Esophagus squamous epithelium (tissue), 5 donors: ENCODE results near the gene KIZ. TPM values are rescaled to one million over a fixed set of nuclear protein-coding genes. Genes with fewer than 3 reads are reported as not detected.

Experiments
- DNase-seq: peaks from one replicate; lab custom pipeline; 2025; lab: John Stamatoyannopoulos, UW
- H3K27ac ChIP-seq, 4 donors: fragments of 200-600 bp; sonication (generic); one replicate each; pipeline ENCODE4 v1.5.1; 2016 to 2019; ENCODE audit warnings: mild to moderate bottlenecking in 1 of 4
- H3K27me3 ChIP-seq, 4 donors: fragments of 200-600 bp; sonication (generic); 1 replicate in 3 of 4; 2 replicates in 1 of 4; pipeline versions ENCODE4 v1.5.1 to v1.6.0; 2017 to 2021; ENCODE audit warnings: antibody characterized with exemption in 1 of 4
- H3K36me3 ChIP-seq, 3 donors: fragments of 200-600 bp; sonication (generic); one replicate each; pipeline ENCODE4 v1.5.1; 2016 to 2019
- H3K4me1 ChIP-seq, 3 donors: fragments of 200-600 bp; sonication (generic); one replicate each; pipeline ENCODE4 v1.5.1; 2017 to 2019
- H3K4me3 ChIP-seq, 4 donors: fragments of 200-600 bp; sonication (generic); 1 replicate in 3 of 4; 2 replicates in 1 of 4; pipeline ENCODE4 v1.5.1; 2016 to 2019; ENCODE audit warnings: mild to moderate bottlenecking in 2 of 4, moderate library complexity in 1 of 4
- H3K9me3 ChIP-seq, 3 donors: fragments of 200-600 bp; sonication (generic); one replicate each; pipeline ENCODE4 v1.5.1; 2016 to 2019
- CTCF ChIP-seq, 6 experiments: fragments of 450-650 bp in 4 of 6; fragments of 200-600 bp in 2 of 6; sonication (generic) in 2 of 6; IDR thresholded peaks; one replicate each; pipeline ENCODE4 v1.5.1; 2016 to 2019; ENCODE audit warnings: antibody characterized with exemption in 6 of 6, mild to moderate bottlenecking in 4 of 6, moderate library complexity in 4 of 6
- POLR2A ChIP-seq, 4 donors: fragments of 450-650 bp; IDR thresholded peaks; one replicate each; pipeline ENCODE4 v1.6.1; 2017; ENCODE audit warnings: antibody characterized with exemption in 4 of 4, mild to moderate bottlenecking in 4 of 4, moderate library complexity in 3 of 4
- WGBS, 2 donors: methylation state at CpG; one replicate each; pipeline ENCODE4 v1.1.5; 2018; 5-methylcytosine and 5-hydroxymethylcytosine counted together
- intact Hi-C: fragments of 100-400 bp; cut with DNase I; formaldehyde crosslinking; loops from one replicate; pipeline ENCODE4 v1.15.0; 2022
- total RNA-seq, 4 donors: library from RNA; depleted of rRNA; stranded (reverse); fragments of >200 nt; gene quantifications; one replicate each; pipeline ENCODE4 v1.1.0, GENCODE V29; 2016
- donor health status: DM: yes; HTN: yes; CAD: no.

The KIZ gene
- total RNA-seq, 4 donors from 2014 or later: 2.2 to 15.3 (median 9.1) TPM

GRCh38 chr20:21228511-21228910, 102.6 kb downstream of the KIZ start:
- intact Hi-C loops: no loop called here
- WGBS, 2 donors: 61 to 79% methylated on average over 3 of the region's 3 CpGs
- no peak for TF ChIP-seq POLR2A (IDR thresholded peaks at IDR 0.05)
- TF ChIP-seq CTCF (IDR thresholded peaks at IDR 0.05): no peak
- Histone ChIP-seq H3K9me3 (no peaks in the 10 kb centered on the region), H3K4me1 (no peaks in the 10 kb centered on the region), H3K27ac (no peak overlapping the region), H3K36me3 (peaks cover 0 to 41% (median 6%) of the 10 kb centered on the region in 3 donors), H3K27me3 (no peaks in the 10 kb centered on the region), H3K4me3 (no peak overlapping the region)
- no peak for DNase-seq

- H3K4me3 ChIP-seq: no peak overlapping the region
- no peak for TF ChIP-seq POLR2A (IDR thresholded peaks at IDR 0.05)
- no peak for TF ChIP-seq CTCF (IDR thresholded peaks at IDR 0.05)
- no peaks in the 10 kb centered on the region for H3K27me3 ChIP-seq
- no peak overlapping the region for H3K27ac ChIP-seq
- H3K9me3 ChIP-seq: no peaks in the 10 kb centered on the region
- no peak for DNase-seq
- 91 to 97% methylated on average over 2 of the region's 2 CpGs for WGBS, 2 donors
- intact Hi-C loops: no loop called here
- H3K36me3 ChIP-seq: peaks cover 0 to 41% (median 6%) of the 10 kb centered on the region in 3 donors
- H3K4me1 ChIP-seq: no peaks in the 10 kb centered on the region
These were observed 103.3 kb downstream of the KIZ start for GRCh38 chr20:21229163-21229562.

GRCh38 chr20:21230220-21230619, 104.3 kb downstream of the KIZ start:
- no peak overlapping the region for H3K4me3 ChIP-seq
- 88 to 94% methylated on average over 3 of the region's 3 CpGs for WGBS, 2 donors
- intact Hi-C loops: loop anchor here (10.0 kb wide), 1 partner anchor 365 kb away; no protein-coding TSS in a partner anchor
- H3K36me3 ChIP-seq: peaks cover 0 to 41% (median 6%) of the 10 kb centered on the region in 3 donors
- TF ChIP-seq POLR2A (IDR thresholded peaks at IDR 0.05) (no peak), CTCF (IDR thresholded peaks at IDR 0.05) (no peak)
- H3K27me3 ChIP-seq: no peaks in the 10 kb centered on the region
- H3K27ac ChIP-seq: no peak overlapping the region
- peaks cover 0 to 2% (median 0%) of the 10 kb centered on the region in 3 donors for H3K4me1 ChIP-seq
- DNase-seq: no peak
- no peaks in the 10 kb centered on the region for H3K9me3 ChIP-seq

- Histone ChIP-seq H3K27me3 (no peaks in the 10 kb centered on the region), H3K27ac (no peak overlapping the region), H3K4me1 (peaks cover 0 to 7% (median under 1%) of the 10 kb centered on the region in 3 donors), H3K9me3 (no peaks in the 10 kb centered on the region), H3K4me3 (no peak overlapping the region), H3K36me3 (peaks cover 0 to 41% (median 6%) of the 10 kb centered on the region in 3 donors)
- 79 to 85% methylated on average over 4 of the region's 4 CpGs for WGBS, 2 donors
- TF ChIP-seq POLR2A (IDR thresholded peaks at IDR 0.05) (no peak), CTCF (IDR thresholded peaks at IDR 0.05) (no peak)
- DNase-seq: no peak
- intact Hi-C loops: loop anchor here (10.0 kb wide), 1 partner anchor 366 kb away; no protein-coding TSS in a partner anchor
These were observed 104.8 kb downstream of the KIZ start for GRCh38 chr20:21230686-21231085.

- Histone ChIP-seq H3K9me3 (no peaks in the 10 kb centered on the region), H3K4me1 (peaks cover 0 to 11% (median 3%) of the 10 kb centered on the region in 3 donors), H3K36me3 (peaks cover 0 to 41% (median 6%) of the 10 kb centered on the region in 3 donors), H3K27ac (no peak overlapping the region), H3K27me3 (no peaks in the 10 kb centered on the region), H3K4me3 (no peak overlapping the region)
- TF ChIP-seq CTCF (IDR thresholded peaks at IDR 0.05) (no peak), POLR2A (IDR thresholded peaks at IDR 0.05) (no peak)
- WGBS, 2 donors: 88 to 89% methylated on average over 10 of the region's 10 CpGs
- intact Hi-C loops: loop anchor here (10.0 kb wide), 1 partner anchor 368 kb away; no protein-coding TSS in a partner anchor
- no peak for DNase-seq
These were observed 106.8 kb downstream of the KIZ start for GRCh38 chr20:21232546-21233280.
